Superior temporal gyrus (tissue), 1 donor: ENCODE data around the gene MMP24.
"Not testable (repeated sequence)": the region's sequence is repeated elsewhere in the genome, so short reads cannot be mapped to it uniquely, and the experiment has no call there.

ENCODE experiments used
- DNase-seq: peaks from one replicate; pipeline ENCODE4 v3.0.0-alpha.2; 2016; ENCODE audit errors: extremely low spot score

MMP24 gene

DNA sequence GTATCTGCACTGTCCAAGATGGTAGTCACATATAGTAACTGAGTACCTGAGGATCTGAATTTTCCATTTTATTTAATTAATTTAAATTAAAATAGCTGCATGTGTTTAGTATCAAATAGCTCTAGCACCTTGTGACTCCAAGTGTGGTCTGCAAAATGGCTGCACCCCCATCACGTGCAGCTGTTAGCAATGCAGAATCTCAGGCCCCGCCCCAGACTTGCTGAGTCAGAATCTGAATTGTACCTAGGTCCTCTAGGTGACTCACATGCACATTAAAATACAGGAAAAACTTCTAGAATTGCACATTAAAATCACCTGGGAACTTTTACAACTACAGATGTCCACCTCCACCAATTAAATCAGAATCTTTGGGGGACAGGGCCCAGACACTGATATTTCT lies 84.9 kb downstream of the MMP24 start:
- no peak for DNase-seq

DNA sequence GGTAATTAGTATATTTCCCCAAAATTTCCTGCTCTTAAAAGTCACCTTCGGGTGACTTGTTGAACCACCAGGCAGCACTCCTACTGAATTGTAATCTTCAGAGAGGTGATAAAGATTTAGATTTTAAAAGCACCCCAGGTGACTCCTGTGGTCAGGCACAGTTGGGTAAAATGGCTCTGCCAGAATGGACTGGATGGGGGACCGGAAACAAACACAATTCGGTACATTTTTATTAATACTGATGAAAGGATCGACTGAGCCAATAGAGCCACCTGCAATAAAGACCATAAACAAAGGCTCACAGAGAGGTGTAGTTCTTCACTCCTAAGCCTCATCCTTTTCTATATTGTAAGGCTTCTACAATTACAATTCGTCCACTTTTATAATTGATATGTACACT lies 85.3 kb downstream of the MMP24 start:
- no peak for DNase-seq

DNA sequence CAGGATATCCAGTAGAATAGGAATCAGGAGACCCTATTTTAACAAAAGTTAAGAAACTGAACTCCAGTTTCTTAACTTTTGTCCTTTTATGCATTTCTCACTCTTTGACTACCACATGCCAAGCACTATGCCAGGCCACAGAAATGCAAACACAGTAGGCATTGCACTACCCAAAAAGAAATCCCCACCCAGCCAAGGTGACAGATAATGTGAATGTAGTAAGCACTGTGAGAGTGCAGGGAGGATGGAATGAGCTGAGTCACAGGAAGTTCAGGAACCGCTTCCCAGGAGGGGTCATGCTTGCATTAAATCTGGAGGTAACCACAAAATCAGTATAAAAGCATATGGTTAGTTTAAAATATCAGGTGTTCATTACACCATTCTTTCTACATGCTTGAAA lies 85.8 kb downstream of the MMP24 start:
- no peak for DNase-seq

DNA sequence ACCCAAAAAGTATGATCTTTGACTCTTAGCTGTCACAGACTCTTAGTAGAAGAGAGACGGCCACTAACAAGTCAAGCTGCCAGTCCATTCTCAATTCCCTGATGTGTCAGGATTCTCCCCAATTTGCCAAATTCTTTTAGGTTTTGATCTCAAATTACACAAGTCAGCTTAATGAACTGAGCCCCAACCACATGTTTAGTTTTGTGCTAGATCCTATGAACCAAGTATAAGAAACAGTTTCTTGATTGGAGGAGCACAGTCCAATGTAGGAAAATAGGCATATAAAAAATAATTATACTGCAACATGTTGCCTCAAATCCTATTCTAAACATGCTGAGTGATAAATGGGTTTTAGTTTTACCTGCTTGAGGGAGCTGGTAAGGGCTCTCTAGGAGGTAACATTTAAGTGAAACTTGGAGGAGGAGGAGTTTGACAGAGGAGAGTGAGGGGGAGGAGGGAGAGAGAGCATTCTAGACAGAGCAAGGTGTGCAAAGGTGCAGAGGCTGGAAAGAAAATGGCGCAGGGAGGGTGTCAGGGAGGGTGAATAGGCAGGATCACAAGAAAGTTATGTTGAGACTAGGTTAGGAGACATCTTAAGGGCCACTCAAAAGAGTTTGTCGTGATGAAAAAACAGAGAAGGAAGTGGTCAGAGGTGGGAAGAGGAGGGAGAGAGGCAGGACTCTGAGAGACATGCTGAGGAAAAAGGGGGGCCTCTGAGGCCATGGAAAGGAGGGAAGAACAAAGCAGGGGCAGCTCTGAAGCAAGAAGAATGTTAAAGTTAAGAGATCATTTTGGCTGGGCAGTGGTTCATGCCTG lies 88.5 kb downstream of the MMP24 start:
- DNase-seq, result no peak

DNA sequence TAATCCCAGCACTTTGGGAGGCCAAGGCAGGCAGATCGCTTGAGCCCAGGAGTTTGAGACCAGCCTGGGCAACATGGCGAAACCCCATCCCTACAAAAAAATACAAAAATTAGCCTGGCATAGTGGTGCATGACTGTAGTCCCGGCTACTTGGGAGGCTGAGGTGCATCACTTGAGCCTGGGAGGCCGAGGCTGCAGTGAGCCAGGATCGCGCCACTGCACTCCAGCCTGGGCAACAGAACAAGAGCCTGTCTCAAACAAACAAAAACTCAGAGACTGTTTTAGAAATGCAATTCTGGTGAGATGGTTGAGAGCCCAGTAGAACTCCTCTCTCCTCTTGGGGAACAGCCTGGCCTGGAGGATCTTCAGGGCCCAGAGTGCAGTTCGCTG lies 89.1 kb downstream of the MMP24 start:
- not testable (repeated sequence) for DNase-seq

DNA sequence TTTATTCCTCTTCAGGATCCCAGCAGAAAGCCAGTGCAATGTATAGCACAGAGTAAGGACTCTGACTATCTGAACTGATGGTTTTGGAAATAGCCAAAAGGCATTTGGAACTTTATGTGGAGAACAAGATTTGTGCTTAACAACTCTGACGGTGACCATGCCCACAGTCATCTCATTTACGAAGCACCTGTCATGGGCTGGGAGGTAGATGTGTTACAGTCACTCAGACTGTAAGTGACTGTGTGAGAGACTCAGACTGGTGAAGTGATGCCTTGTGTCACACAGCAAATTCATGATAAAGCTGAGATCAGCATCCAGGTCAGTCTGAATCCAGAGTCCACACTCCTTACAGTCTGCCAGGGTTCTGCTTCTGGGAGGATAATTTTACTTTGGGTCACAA lies 89.6 kb downstream of the MMP24 start:
- DNase-seq, result no peak

DNA sequence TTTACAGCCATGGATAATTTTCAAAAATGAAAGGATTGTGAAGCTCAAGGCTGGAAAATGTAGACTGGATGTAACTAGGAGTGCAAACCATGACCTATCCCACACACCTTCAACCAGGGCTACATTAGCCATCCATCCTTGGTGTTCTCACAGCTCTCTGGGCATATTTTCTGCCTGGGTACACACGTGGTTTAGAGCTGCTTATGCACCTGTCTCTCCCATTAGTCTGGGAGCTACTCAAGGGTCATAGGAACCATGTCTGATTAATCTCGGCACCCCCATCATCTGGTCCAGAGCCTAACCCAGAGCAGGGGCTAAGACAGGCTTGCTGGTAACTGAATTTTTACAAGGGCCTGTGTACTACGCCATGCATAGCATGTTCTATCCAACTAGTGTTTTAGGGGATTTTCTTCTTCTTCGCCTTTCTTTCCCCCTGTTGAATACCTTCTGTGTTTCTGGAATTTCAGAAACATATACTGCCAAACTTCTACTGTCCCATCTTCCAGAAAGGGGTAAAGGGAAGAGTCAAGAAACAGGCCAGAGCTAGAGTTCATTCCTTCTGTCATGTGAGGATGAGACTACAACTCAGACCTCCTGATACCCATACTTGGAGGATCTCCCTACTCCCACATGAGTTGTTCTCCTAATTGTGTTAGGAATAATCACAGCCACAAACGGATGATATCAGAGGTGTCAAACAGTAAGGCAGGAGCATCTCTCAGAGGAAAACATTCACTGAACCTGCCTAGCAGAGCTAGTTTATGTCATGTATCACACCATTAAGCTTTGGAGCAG lies 91.1 kb downstream of the MMP24 start:
- DNase-seq, result no peak

DNA sequence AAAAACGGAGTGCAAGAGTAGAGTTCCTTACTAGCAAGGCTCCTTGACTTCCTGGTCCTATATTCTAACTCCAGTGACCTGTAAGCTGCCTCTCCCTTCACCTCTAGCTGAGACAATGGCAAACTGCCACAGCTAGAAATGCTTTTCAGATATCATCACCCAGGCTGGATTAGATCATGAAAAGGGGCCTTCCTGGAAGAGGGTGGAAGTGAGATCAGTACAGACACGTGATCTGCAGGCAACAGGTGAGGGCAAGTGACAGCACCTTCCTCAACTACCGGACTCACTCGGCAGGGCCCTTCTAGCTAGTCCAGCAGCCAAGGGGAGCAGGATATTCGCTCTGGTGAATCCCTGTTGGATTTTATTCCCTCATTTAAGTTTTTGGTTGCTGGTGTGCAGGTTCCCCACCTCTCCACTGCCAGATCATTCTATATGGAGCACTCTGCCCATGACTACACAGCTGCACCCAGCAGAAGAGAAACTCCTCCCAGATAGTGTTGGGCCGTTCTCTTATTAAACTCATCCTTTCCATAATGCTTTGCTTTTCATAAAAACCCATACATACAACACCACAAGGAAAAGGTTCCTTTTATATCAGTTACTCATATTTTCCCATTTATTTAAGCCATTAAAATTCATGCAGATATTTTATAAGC lies 92.1 kb downstream of the MMP24 start:
- DNase-seq, result no peak

DNA sequence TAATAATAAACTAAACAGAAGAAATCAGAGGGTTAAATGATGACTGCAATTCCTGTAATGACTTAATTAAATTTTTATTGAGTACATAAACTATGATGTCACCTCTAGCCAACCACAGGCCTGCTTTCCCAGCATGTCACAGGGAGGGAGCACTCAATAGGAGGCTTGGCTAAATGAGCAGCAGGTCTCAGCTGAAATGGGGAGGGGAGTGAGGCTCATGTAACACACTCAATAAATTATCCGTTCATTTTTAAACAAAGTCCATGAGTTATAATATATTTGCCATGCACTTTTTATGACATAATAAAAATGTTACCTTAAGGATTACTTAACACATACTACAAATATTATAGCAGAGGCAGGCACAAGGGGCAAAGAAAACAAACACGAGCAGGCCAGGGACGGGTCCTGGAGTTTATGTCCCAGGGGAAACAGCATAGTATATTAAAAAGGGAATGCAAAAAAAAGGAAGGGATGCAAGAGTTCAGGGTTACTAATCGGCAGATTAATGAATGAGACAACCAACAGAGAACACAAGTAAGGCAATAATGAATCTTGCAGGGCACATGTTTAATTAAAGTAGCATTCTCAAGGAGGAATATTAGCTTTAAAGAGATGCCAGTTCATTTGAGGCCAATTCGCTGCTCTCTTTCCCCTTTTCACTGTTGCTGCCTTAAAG lies 92.8 kb downstream of the MMP24 start:
- DNase-seq, result no peak

DNA sequence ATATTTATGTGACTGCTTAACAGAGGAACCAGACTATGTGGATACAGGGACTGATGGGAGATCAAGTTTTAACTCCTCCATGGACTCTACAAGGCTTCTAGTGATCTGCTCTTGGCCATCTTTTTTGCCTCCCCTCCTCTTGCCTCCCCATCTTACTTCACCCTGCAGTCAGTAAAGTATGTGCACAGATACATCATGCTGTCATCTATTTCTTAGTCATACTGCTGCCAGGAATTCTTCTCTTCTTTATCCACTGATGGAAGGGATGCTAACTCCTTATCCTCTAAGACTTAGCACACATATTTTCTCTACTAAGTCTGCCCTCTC lies 93.3 kb downstream of the MMP24 start:
- no peak for DNase-seq

DNA sequence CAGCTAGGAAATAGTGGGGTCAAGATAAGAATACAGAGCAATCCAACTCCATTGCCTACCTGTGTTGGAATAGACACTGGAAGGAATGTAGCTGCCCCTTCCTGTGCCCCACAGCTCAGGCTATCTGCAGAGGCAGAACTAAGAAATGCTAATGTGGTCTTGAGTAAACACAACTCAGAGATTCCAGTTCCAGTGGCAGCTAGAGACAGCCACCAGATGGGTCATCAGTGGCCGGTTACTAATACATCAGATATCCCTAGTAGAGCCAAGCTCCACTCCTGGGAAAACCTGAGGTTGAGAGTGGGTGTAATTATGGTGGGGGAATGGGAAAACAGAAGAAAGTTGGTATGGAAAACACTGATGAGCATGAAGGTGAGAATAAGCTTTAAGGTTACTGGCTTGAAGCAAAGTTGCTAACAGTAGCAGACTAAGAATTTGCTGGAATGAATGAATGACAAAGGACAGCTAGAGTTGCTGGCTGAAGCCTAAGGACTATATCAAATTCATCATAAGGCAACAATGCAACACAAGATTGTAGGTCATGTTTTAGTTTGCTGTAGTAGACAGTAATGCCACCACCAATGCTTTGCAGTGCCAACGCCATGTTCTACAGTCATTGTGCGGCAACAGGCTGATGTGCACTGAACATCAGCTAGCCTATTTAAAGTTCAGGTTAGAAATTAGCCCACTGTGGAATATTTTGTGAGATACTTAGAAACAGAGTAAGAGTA lies 94.1 kb downstream of the MMP24 start:
- no peak for DNase-seq

DNA sequence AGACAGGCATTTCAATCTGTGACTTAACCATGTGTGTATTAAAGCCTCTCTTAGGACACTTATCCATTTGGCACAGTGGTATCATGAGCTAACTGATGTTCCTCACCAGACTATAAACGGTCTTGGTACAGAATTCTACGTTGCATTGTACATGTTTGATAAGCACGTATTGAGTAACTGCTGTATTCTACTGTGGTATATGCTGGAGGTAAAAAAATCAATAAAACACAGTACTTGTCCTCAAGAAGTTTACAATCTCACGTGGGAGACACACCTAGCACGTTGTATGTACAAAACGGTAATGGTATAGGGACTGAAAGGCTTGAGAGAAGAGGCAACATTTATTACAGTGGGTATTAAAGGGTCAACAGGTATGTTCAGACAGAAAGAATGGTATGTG lies 98.9 kb downstream of the MMP24 start:
- no peak for DNase-seq

DNA sequence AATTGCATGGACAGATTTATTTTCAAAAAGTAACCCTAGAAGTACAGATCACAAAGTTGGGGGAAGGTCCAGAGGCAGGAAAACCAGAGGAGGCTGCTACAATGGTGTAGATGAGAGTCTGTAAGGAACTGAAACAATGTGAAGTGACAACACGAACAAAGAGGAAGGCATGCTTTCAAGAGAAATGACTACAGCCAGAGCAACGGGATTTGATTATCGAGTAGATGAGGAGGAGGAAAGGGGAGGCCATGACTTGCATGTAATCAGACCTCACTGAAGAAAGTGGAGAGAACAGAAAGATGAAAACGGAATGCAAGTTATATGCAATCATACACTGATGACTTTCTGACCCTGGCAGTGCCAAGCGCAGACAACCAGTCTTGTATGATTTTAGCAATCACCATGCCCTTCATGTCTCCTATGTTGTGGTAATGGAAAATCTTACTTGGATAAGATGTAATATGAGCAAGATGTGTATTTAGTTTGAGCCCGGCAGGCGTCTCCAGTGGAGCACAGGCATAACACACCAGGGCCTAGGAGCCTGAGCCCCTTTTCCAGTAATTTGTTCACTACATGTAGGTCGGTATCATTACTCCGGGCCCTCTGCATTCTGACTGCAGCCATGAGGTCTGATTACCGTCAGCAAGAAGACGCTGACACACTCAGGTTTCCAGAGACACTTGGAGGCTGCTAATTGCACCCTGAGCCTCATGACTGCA lies 99.7 kb downstream of the MMP24 start:
- no peak for DNase-seq
